ENCODE measurements around the gene PLAC9. TPM values are rescaled to one million over a fixed set of nuclear protein-coding genes. Genes with fewer than 3 reads are reported as not detected.

The PLAC9 gene
- total and polyA plus RNA-seq, 9 donors, result 3.1 to 16.9 (median 6.7) TPM

GRCh38 chr10:80171248-80171660 is 38.7 kb downstream of the PLAC9 start:
- H3K27me3 ChIP-seq, result no peaks in the 10 kb centered on the region
- H3K27ac ChIP-seq, result no peak overlapping the region
- no peaks in the 10 kb centered on the region for H3K36me3 ChIP-seq
- no peaks in the 10 kb centered on the region for H3K9me3 ChIP-seq
- no peaks in the 10 kb centered on the region for H3K4me1 ChIP-seq (ENCODE audit: insufficient read depth)
- no peak overlapping the region for H3K4me3 ChIP-seq
- no peak for DNase-seq
- 92 to 93% (median 92%) methylated on average over 7 of the region's 7 CpGs for WGBS, 3 donors
- TF ChIP-seq, protein P1, sequence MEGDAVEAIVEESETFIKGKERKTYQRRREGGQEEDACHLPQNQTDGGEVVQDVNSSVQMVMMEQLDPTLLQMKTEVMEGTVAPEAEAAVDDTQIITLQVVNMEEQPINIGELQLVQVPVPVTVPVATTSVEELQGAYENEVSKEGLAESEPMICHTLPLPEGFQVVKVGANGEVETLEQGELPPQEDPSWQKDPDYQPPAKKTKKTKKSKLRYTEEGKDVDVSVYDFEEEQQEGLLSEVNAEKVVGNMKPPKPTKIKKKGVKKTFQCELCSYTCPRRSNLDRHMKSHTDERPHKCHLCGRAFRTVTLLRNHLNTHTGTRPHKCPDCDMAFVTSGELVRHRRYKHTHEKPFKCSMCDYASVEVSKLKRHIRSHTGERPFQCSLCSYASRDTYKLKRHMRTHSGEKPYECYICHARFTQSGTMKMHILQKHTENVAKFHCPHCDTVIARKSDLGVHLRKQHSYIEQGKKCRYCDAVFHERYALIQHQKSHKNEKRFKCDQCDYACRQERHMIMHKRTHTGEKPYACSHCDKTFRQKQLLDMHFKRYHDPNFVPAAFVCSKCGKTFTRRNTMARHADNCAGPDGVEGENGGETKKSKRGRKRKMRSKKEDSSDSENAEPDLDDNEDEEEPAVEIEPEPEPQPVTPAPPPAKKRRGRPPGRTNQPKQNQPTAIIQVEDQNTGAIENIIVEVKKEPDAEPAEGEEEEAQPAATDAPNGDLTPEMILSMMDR (IDR thresholded peaks at IDR 0.05), result no peak
- no peak for TF ChIP-seq POLR2A (IDR thresholded peaks at IDR 0.05)
- TF ChIP-seq EP300 (IDR thresholded peaks at IDR 0.05), result no peak
- intact Hi-C loops (cut with DNase I), result no loop called here

DNA sequence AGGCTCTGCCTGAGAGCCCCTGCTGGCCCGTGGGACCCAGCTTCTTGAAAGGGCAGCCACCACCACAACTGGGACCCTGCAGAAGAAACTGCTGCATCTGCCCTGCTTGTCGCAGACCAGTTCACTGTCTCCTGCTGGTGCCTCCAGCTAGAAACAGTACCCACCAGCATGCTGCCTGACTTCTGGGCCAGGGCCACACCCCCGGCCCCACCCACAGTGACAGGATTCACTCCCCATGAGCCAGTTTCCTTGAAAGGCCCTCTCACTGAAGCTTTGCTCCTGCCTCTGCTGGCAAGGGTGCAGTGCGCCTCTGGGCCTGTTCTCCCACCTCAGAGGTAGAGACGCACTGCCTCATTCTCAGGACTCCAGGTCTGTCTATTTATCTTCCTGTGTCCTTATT is 40.4 kb downstream of the PLAC9 start:
- Histone ChIP-seq H3K36me3 (no peaks in the 10 kb centered on the region), H3K4me3 (no peak overlapping the region), H3K27me3 (no peaks in the 10 kb centered on the region), H3K9me3 (no peaks in the 10 kb centered on the region), H3K4me1 (ENCODE audit: insufficient read depth) (no peaks in the 10 kb centered on the region), H3K27ac (no peak overlapping the region)
- WGBS, 3 donors, result 64 to 74% (median 72%) methylated on average over 5 of the region's 5 CpGs
- TF ChIP-seq, protein P1 (IDR thresholded peaks at IDR 0.05), result no peak
- TF ChIP-seq EP300 (IDR thresholded peaks at IDR 0.05) (no peak), POLR2A (IDR thresholded peaks at IDR 0.05) (no peak)
- intact Hi-C loops (cut with DNase I), result no loop called here
- no peak for DNase-seq

- peaks cover 4% of the 10 kb centered on the region for H3K4me1 ChIP-seq (ENCODE audit: insufficient read depth)
Observed at GRCh38 chr10:80173466-80173865, 40.9 kb downstream of the PLAC9 start.

DNA sequence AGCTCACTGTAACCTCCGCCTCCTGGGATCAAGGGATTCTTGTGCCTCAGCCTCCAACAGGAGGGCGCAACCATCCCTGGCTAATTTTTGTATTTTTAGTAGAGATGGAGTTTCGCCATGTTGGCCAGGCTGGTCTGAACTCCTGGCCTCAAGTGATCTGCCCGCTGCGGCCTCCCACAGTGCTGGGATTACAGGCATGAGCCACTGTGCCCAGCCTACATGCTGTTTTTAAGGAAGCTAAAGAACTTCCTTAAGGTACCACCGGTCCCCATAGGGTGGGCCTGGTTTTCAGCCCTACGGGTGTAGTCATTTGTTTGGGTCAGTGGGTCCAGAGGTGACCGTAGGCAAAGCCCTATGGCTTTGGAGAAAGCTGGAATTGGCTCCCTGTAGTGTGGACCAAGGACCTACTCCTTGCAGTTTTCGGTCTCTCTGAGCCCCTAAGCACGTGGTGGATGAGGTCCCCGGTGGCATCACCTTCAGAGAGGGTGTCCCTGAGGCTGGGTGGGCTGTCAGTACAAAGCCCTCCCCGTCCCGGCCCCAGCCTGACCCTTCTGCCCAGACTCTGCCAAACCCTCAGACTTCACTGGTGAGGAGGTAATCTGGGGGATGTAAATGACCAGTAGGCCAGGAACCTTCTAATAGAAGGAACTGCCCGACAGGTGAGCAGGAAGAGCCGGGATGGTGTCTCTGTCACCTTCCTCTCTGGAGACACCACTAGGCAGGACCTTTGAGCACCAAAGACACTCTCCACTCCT is 42.3 kb downstream of the PLAC9 start:
- Histone ChIP-seq H3K27me3 (no peaks in the 10 kb centered on the region), H3K9me3 (no peaks in the 10 kb centered on the region), H3K27ac (no peak overlapping the region), H3K36me3 (no peaks in the 10 kb centered on the region), H3K4me1 (ENCODE audit: insufficient read depth) (peaks cover 4% of the 10 kb centered on the region), H3K4me3 (no peak overlapping the region)
- DNase-seq, result no peak
- intact Hi-C loops (cut with DNase I), result no loop called here
- TF ChIP-seq EP300 (IDR thresholded peaks at IDR 0.05), result no peak
- TF ChIP-seq, protein P1 (IDR thresholded peaks at IDR 0.05), result no peak
- TF ChIP-seq POLR2A (IDR thresholded peaks at IDR 0.05), result no peak
- 81 to 95% (median 91%) methylated on average over 15 of the region's 15 CpGs for WGBS, 3 donors

More at GRCh38 chr10:80173466-80173865, 40.9 kb downstream of the PLAC9 start:
- Histone ChIP-seq H3K9me3 (no peaks in the 10 kb centered on the region), H3K27me3 (no peaks in the 10 kb centered on the region), H3K4me3 (no peak overlapping the region), H3K27ac (no peak overlapping the region), H3K36me3 (no peaks in the 10 kb centered on the region)
- DNase-seq, result no peak
- intact Hi-C loops (cut with DNase I), result no loop called here
- TF ChIP-seq EP300 (IDR thresholded peaks at IDR 0.05) (no peak), POLR2A (IDR thresholded peaks at IDR 0.05) (no peak)
- TF ChIP-seq, protein P1 (IDR thresholded peaks at IDR 0.05), result no peak
- WGBS, 3 donors, result 43 to 77% (median 61%) methylated on average over 6 of the region's 6 CpGs
